ENCODE results near the gene KLHL36.
"Not testable (repeated sequence)": the region's sequence is repeated elsewhere in the genome, so short reads cannot be mapped to it uniquely, and the experiment has no call there.

The KLHL36 gene

GRCh38 chr16:84617041-84617790 is 31.1 kb upstream of the KLHL36 start:
- DNase-seq, result peak in 1 of 2 donors; percentile 51

- peak; percentile 95 to 96 for DNase-seq
Measured at GRCh38 chr16:84617791-84618580, 30.3 kb upstream of the KLHL36 start, which contains the start of gene COTL1. Gene COTL1 (minus strand): TSS chr16:84618078. CDS start chr16:84617914, 164 bp downstream.

GRCh38 chr16:84618581-84619460 is 29.5 kb upstream of the KLHL36 start:
- DNase-seq, result no peak

- not testable (repeated sequence) for DNase-seq
Measured at GRCh38 chr16:84620913-84621312, 27.4 kb upstream of the KLHL36 start.

- DNase-seq, result no peak
Measured at GRCh38 chr16:84625556-84625955, 22.8 kb upstream of the KLHL36 start.

- no peak for DNase-seq
Measured at GRCh38 chr16:84628226-84628731, 20.0 kb upstream of the KLHL36 start.

- no peak for DNase-seq
Measured at GRCh38 chr16:84629580-84629979, 18.7 kb upstream of the KLHL36 start.

- no peak for DNase-seq
Measured at GRCh38 chr16:84630009-84630408, 18.3 kb upstream of the KLHL36 start.

GRCh38 chr16:84630446-84631152 is 17.7 kb upstream of the KLHL36 start:
- peak in 1 of 2 donors; percentile 34 for DNase-seq

GRCh38 chr16:84631153-84631466 is 17.2 kb upstream of the KLHL36 start:
- DNase-seq, result no peak

GRCh38 chr16:84631886-84632285 is 16.4 kb upstream of the KLHL36 start:
- no peak for DNase-seq

GRCh38 chr16:84632862-84633261 is 15.4 kb upstream of the KLHL36 start:
- not testable (repeated sequence) for DNase-seq

- no peak for DNase-seq
Measured at GRCh38 chr16:84633622-84634021, 14.7 kb upstream of the KLHL36 start.

- no peak for DNase-seq
Measured at GRCh38 chr16:84635702-84636101, 12.6 kb upstream of the KLHL36 start.

GRCh38 chr16:84637709-84638108 is 10.6 kb upstream of the KLHL36 start:
- no peak for DNase-seq

GRCh38 chr16:84638231-84638806 is 10.0 kb upstream of the KLHL36 start:
- DNase-seq, result no peak

- no peak for DNase-seq
Measured at GRCh38 chr16:84640145-84640544, 8.2 kb upstream of the KLHL36 start.

GRCh38 chr16:84641643-84642358 is 6.5 kb upstream of the KLHL36 start:
- no peak for DNase-seq

GRCh38 chr16:84643180-84643583 is 5.1 kb upstream of the KLHL36 start:
- no peak for DNase-seq

- DNase-seq, result no peak
Measured at GRCh38 chr16:84643674-84644073, 4.6 kb upstream of the KLHL36 start.

All from CD4-positive, alpha-beta T cell treated with Interferon alpha-2 for 1 hour (primary cell).